Measurements from ENCODE around the gene WDR88. TPM values are rescaled to one million over a fixed set of nuclear protein-coding genes. Genes with fewer than 3 reads are reported as not detected.
"Not testable (repeated sequence)": the region's sequence is repeated elsewhere in the genome, so short reads cannot be mapped to it uniquely, and the experiment has no call there.

WDR88 gene
- total and polyA plus RNA-seq, 2 experiments from 2014 or later, result not detected

- H3K27me3 ChIP-seq (ENCODE audit: insufficient read depth); H3K9me3 Mint-ChIP-seq; H3K4me3 Mint-ChIP-seq; H3K4me1 Mint-ChIP-seq; H3K36me3 ChIP-seq (ENCODE audit: insufficient read depth); H3K4me3 ChIP-seq; H3K9me2 ChIP-seq (ENCODE audit: insufficient read depth); H4K20me1 ChIP-seq (replicated peaks; ENCODE audit: insufficient read depth); H3K27me3 Mint-ChIP-seq (ENCODE audit: insufficient read depth, low read depth, poor library complexity); H3K4me2 ChIP-seq; DNase-seq (ENCODE audit: low spot score); H2AFZ ChIP-seq; H3F3A ChIP-seq (replicated peaks; ENCODE audit: low read depth); H3K4me1 ChIP-seq (ENCODE audit: insufficient read depth); H3K36me3 Mint-ChIP-seq (ENCODE audit: low read depth); H3K27ac Mint-ChIP-seq; H3K79me2 ChIP-seq (replicated peaks; ENCODE audit: insufficient read depth); ATAC-seq; H3K27ac ChIP-seq (ENCODE audit: low read depth): not testable (repeated sequence)
These were observed 20.7 kb downstream of the WDR88 start for GRCh38 chr19:33152625-33153024.

GRCh38 chr19:33154313-33154712 lies 22.4 kb downstream of the WDR88 start:
- H3K4me1 ChIP-seq (ENCODE audit: insufficient read depth); H4K20me1 ChIP-seq (replicated peaks; ENCODE audit: insufficient read depth); H3K4me3 Mint-ChIP-seq; DNase-seq (ENCODE audit: low spot score); H3K27me3 ChIP-seq (ENCODE audit: insufficient read depth); H3K4me1 Mint-ChIP-seq; ATAC-seq; H3K9me2 ChIP-seq (ENCODE audit: insufficient read depth); H3K27ac Mint-ChIP-seq; H2AFZ ChIP-seq; H3K36me3 Mint-ChIP-seq (ENCODE audit: low read depth); H3F3A ChIP-seq (replicated peaks; ENCODE audit: low read depth); H3K27ac ChIP-seq (ENCODE audit: low read depth); H3K9me3 Mint-ChIP-seq; H3K4me2 ChIP-seq; H3K27me3 Mint-ChIP-seq (ENCODE audit: insufficient read depth, low read depth, poor library complexity); H3K79me2 ChIP-seq (replicated peaks; ENCODE audit: insufficient read depth); H3K4me3 ChIP-seq; H3K36me3 ChIP-seq (ENCODE audit: insufficient read depth): not testable (repeated sequence)

GRCh38 chr19:33156334-33156733 lies 24.4 kb downstream of the WDR88 start:
- Histone ChIP-seq H4K20me1 (replicated peaks; ENCODE audit: insufficient read depth) (no peaks in the 10 kb centered on the region), H3K4me1 (ENCODE audit: insufficient read depth) (no peaks in the 10 kb centered on the region), H3K36me3 (ENCODE audit: insufficient read depth) (no peaks in the 10 kb centered on the region), H3K4me3 (no peak overlapping the region), H3K9me2 (ENCODE audit: insufficient read depth) (no peaks in the 10 kb centered on the region), H2AFZ (no peak overlapping the region), H3K79me2 (replicated peaks; ENCODE audit: insufficient read depth) (no peaks in the 10 kb centered on the region), H3K27me3 (ENCODE audit: insufficient read depth) (no peaks in the 10 kb centered on the region), H3K27ac (ENCODE audit: low read depth) (no peak overlapping the region), H3K4me2 (no peak overlapping the region), H3F3A (replicated peaks; ENCODE audit: low read depth) (no peaks in the 10 kb centered on the region)
- peaks cover 5% of the 10 kb centered on the region for H3K27me3 Mint-ChIP-seq (ENCODE audit: insufficient read depth, low read depth, poor library complexity)
- no peak overlapping the region for H3K27ac Mint-ChIP-seq
- H3K36me3 Mint-ChIP-seq (ENCODE audit: low read depth), result no peaks in the 10 kb centered on the region
- no peak for ATAC-seq
- no peak for DNase-seq (ENCODE audit: low spot score)
- no peak overlapping the region for H3K4me3 Mint-ChIP-seq
- H3K4me1 Mint-ChIP-seq, result no peaks in the 10 kb centered on the region
- no peak for TF ChIP-seq REST (IDR thresholded peaks at IDR 0.05; ENCODE audit: unreplicated experiment)
- TF ChIP-seq EZH2phosphoT487 (IDR thresholded peaks at IDR 0.05; ENCODE audit: unreplicated experiment), result no peak
- H3K9me3 Mint-ChIP-seq, result peaks cover 9% of the 10 kb centered on the region; the same call in 1 of the 3 replicates
